Measurements from ENCODE around the gene SLC12A3.

The SLC12A3 gene

GRCh38 chr16:56880685-56881084, 15.7 kb downstream of the SLC12A3 start:
- TF ChIP-seq EZH2 (IDR thresholded peaks at IDR 0.05; ENCODE audit: borderline replicate concordance, low read depth, low read length, severe bottlenecking): no peak
- TF ChIP-seq CTCF (IDR thresholded peaks at IDR 0.05; ENCODE audit: borderline replicate concordance, extremely low read depth, low read length, poor library complexity, severe bottlenecking): no peak

GRCh38 chr16:56882077-56882800, 17.2 kb downstream of the SLC12A3 start:
- no peak overlapping the region for H3K27ac ChIP-seq (ENCODE audit: low read length)
- H3K9ac ChIP-seq (ENCODE audit: low read depth, low read length): no peak overlapping the region
- ATAC-seq (ENCODE audit: insufficient read depth, low read depth) (no peak), DNase-seq (no peak)
- H3K4me3 ChIP-seq (ENCODE audit: low read depth in 1 of 2, low read length in 2 of 2): no peak overlapping the region
- no peaks in the 10 kb centered on the region for H3K27me3 ChIP-seq (ENCODE audit: insufficient read depth, low read length, poor library complexity)
- no peaks in the 10 kb centered on the region for H3K36me3 ChIP-seq (ENCODE audit: insufficient read depth, low read length)
- H4K20me1 ChIP-seq (ENCODE audit: insufficient read depth, low read length): no peaks in the 10 kb centered on the region; the same call in 1 of the 2 replicates
- no peaks in the 10 kb centered on the region for H3K4me1 ChIP-seq (ENCODE audit: insufficient read depth, low read length)
- no peaks in the 10 kb centered on the region for H3K79me2 ChIP-seq (ENCODE audit: insufficient read depth, low read length)
- no peaks in the 10 kb centered on the region for H3K9me3 ChIP-seq (ENCODE audit: insufficient read depth, low read length, severe bottlenecking)
- no peak overlapping the region for H3K4me2 ChIP-seq (ENCODE audit: insufficient read depth, low read length)
- no peak overlapping the region for H2AFZ ChIP-seq (ENCODE audit: low read depth, low read length)
- TF ChIP-seq EZH2 (IDR thresholded peaks at IDR 0.05; ENCODE audit: borderline replicate concordance, low read depth, low read length, severe bottlenecking) (no peak), CTCF (IDR thresholded peaks at IDR 0.05; ENCODE audit: borderline replicate concordance, extremely low read depth, low read length, poor library complexity, severe bottlenecking) (no peak)

More at GRCh38 chr16:56880685-56881084, 15.7 kb downstream of the SLC12A3 start:
- Histone ChIP-seq H2AFZ (ENCODE audit: low read depth, low read length) (no peak overlapping the region), H3K4me3 (ENCODE audit: low read depth in 1 of 2, low read length in 2 of 2) (no peak overlapping the region), H4K20me1 (ENCODE audit: insufficient read depth, low read length) (no peaks in the 10 kb centered on the region; the same call in 1 of the 2 replicates), H3K4me2 (ENCODE audit: insufficient read depth, low read length) (no peak overlapping the region), H3K4me1 (ENCODE audit: insufficient read depth, low read length) (no peaks in the 10 kb centered on the region), H3K9me3 (ENCODE audit: insufficient read depth, low read length, severe bottlenecking) (no peaks in the 10 kb centered on the region), H3K27me3 (ENCODE audit: insufficient read depth, low read length, poor library complexity) (no peaks in the 10 kb centered on the region), H3K27ac (ENCODE audit: low read length) (no peak overlapping the region), H3K79me2 (ENCODE audit: insufficient read depth, low read length) (no peaks in the 10 kb centered on the region), H3K9ac (ENCODE audit: low read depth, low read length) (no peak overlapping the region), H3K36me3 (ENCODE audit: insufficient read depth, low read length) (no peaks in the 10 kb centered on the region)
- no peak for DNase-seq
- no peak for ATAC-seq (ENCODE audit: insufficient read depth, low read depth)

GRCh38 chr16:56883586-56883985, 18.6 kb downstream of the SLC12A3 start:
- Histone ChIP-seq H3K27ac (ENCODE audit: low read length) (no peak overlapping the region), H3K9me3 (ENCODE audit: insufficient read depth, low read length, severe bottlenecking) (no peaks in the 10 kb centered on the region), H3K27me3 (ENCODE audit: insufficient read depth, low read length, poor library complexity) (no peaks in the 10 kb centered on the region), H3K4me2 (ENCODE audit: insufficient read depth, low read length) (no peak overlapping the region), H3K79me2 (ENCODE audit: insufficient read depth, low read length) (no peaks in the 10 kb centered on the region), H2AFZ (ENCODE audit: low read depth, low read length) (no peak overlapping the region), H3K36me3 (ENCODE audit: insufficient read depth, low read length) (no peaks in the 10 kb centered on the region), H3K9ac (ENCODE audit: low read depth, low read length) (no peak overlapping the region), H3K4me3 (ENCODE audit: low read depth in 1 of 2, low read length in 2 of 2) (no peak overlapping the region), H3K4me1 (ENCODE audit: insufficient read depth, low read length) (no peaks in the 10 kb centered on the region), H4K20me1 (ENCODE audit: insufficient read depth, low read length) (no peaks in the 10 kb centered on the region; the same call in 1 of the 2 replicates)
- ATAC-seq (ENCODE audit: insufficient read depth, low read depth) (no peak), DNase-seq (no peak)
- TF ChIP-seq EZH2 (IDR thresholded peaks at IDR 0.05; ENCODE audit: borderline replicate concordance, low read depth, low read length, severe bottlenecking): no peak
- TF ChIP-seq CTCF (IDR thresholded peaks at IDR 0.05; ENCODE audit: borderline replicate concordance, extremely low read depth, low read length, poor library complexity, severe bottlenecking): no peak
